GM12891 (cell line): ENCODE results near the gene PKD1L1.

Source experiments
- PAX5 ChIP-seq: IDR thresholded peaks from 2 replicates; pipeline ENCODE4 v1.6.1; 2011; ENCODE audit warnings: low read length, moderate library complexity, mild to moderate bottlenecking; ENCODE audit not compliant: insufficient read depth, severe bottlenecking
- POLR2A ChIP-seq: IDR thresholded peaks from 2 replicates; pipeline ENCODE4 v1.6.1; 2011; ENCODE audit warnings: low read depth, low read length, control low read depth
- POLR2AphosphoS5 ChIP-seq: IDR thresholded peaks from 2 replicates; pipeline ENCODE4 v1.6.1; 2011; ENCODE audit warnings: low read depth, low read length, control low read depth
- POU2F2 ChIP-seq: IDR thresholded peaks from 2 replicates; pipeline ENCODE4 v1.6.1; 2011; ENCODE audit warnings: low read depth, mild to moderate bottlenecking, control low read depth, low read length, moderate library complexity
- SPI1 ChIP-seq: IDR thresholded peaks from 2 replicates; pipeline ENCODE4 v1.6.1; 2011; ENCODE audit warnings: low read depth, low read length, control low read depth
- TAF1 ChIP-seq: IDR thresholded peaks from 2 replicates; pipeline ENCODE4 v1.6.1; 2011; ENCODE audit warnings: low read depth, low read length, control low read depth

- TF ChIP-seq POLR2A = no peak
- TF ChIP-seq SPI1 = no peak
- TF ChIP-seq POLR2AphosphoS5 = no peak
- TF ChIP-seq TAF1 = no peak
- no peak for TF ChIP-seq PAX5
- TF ChIP-seq POU2F2 = no peak
Observed at GRCh38 chr7:47726047-47726726, 222.1 kb downstream of the PKD1L1 start.
